ENCODE data around the gene COPE. TPM values are rescaled to one million over a fixed set of nuclear protein-coding genes. Genes with fewer than 3 reads are reported as not detected.

COPE gene
- total and polyA plus RNA-seq, 8 donors: 81.1 to 226 (median 103) TPM

DNA sequence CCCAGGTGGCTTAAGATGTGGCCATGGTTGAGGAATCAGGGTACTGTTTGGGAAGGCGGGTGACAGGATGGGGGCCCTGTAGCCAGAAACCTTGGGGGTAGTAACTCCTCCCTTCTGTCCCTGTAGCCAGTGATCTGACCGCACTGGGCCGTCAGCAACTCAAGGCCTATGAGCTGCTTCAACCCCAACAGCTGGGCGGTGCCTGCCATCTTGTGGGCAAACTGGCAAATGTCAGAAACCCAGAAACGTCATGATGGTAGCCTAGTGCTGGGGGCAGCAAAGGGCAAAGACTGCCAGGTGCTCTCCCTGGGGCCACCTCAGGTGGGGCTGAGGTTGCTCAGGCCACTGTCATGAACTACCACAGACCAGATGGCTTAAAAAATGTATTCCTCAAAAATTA lies 3.5 kb downstream of the COPE start:
- Histone ChIP-seq H3K4me1 (peaks cover 20 to 43% of the 10 kb centered on the region in 2 donors), H3K27me3 (no peaks in the 10 kb centered on the region), H3K27ac (no peak overlapping the region), H3K36me3 (peaks cover 0 to 60% of the 10 kb centered on the region in 2 donors), H3K4me3 (no peak overlapping the region), H3K9me3 (no peaks in the 10 kb centered on the region)
- intact Hi-C loops (cut with DNase I): no loop called here
- DNase-seq (no peak), ATAC-seq (no peak)
- TF ChIP-seq, protein P1, sequence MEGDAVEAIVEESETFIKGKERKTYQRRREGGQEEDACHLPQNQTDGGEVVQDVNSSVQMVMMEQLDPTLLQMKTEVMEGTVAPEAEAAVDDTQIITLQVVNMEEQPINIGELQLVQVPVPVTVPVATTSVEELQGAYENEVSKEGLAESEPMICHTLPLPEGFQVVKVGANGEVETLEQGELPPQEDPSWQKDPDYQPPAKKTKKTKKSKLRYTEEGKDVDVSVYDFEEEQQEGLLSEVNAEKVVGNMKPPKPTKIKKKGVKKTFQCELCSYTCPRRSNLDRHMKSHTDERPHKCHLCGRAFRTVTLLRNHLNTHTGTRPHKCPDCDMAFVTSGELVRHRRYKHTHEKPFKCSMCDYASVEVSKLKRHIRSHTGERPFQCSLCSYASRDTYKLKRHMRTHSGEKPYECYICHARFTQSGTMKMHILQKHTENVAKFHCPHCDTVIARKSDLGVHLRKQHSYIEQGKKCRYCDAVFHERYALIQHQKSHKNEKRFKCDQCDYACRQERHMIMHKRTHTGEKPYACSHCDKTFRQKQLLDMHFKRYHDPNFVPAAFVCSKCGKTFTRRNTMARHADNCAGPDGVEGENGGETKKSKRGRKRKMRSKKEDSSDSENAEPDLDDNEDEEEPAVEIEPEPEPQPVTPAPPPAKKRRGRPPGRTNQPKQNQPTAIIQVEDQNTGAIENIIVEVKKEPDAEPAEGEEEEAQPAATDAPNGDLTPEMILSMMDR (IDR thresholded peaks at IDR 0.05): no peak

DNA sequence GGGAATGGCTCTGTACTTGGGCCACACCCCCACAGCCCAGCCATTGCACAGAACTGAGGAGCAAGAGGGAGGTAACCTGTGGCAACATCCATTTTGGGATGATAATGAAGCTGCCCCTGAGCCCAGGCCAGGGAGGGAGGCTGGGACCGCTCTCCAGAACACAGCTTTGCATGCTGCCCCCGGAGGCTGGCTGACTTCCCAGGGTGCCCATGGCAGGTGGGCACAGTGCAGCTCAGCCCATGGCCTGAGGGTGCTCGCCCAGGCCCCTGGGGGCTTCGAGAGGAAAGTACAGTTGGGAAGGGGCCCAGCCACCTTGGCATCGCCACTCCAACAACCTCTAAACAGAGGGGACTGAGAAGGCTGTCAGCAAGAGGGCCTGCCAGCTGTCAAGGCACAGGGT lies 5.7 kb downstream of the COPE start:
- Histone ChIP-seq H3K4me3 (no peak overlapping the region), H3K27me3 (no peaks in the 10 kb centered on the region), H3K36me3 (peaks cover 0 to 81% of the 10 kb centered on the region in 2 donors), H3K27ac (no peak overlapping the region), H3K4me1 (peaks cover 10 to 30% of the 10 kb centered on the region in 2 donors), H3K9me3 (no peaks in the 10 kb centered on the region)
- ATAC-seq: no peak
- TF ChIP-seq, protein P1 (IDR thresholded peaks at IDR 0.05): no peak
- DNase-seq: no peak
- intact Hi-C loops (cut with DNase I): no loop called here

DNA sequence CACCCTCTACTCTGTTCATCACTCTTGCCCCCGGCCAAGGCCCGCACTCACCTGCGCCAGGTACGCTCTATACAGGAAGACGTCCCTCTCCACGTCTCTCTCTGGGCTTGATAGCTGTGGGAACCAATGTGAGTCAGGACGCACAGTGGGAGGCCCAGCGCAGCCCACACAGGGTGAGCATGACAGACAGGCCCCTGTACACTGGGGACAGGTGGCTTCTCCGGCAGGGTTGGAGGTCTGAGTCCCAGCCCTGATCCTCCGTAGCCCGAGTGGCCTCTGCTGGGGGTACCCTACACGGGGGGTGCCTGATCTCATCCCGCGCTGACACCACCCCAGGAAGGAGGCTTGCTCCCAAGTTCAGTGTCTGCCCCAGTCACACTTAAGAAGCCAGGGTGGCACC lies 6.3 kb downstream of the COPE start:
- Histone ChIP-seq H3K27ac (no peak overlapping the region), H3K4me3 (no peak overlapping the region), H3K4me1 (peaks cover 5 to 25% of the 10 kb centered on the region in 2 donors), H3K36me3 (peaks cover 0 to 87% of the 10 kb centered on the region in 2 donors), H3K9me3 (no peaks in the 10 kb centered on the region), H3K27me3 (no peaks in the 10 kb centered on the region)
- TF ChIP-seq, protein P1 (IDR thresholded peaks at IDR 0.05): no peak
- intact Hi-C loops (cut with DNase I): no loop called here
- ATAC-seq: no peak
- DNase-seq: no peak

DNA sequence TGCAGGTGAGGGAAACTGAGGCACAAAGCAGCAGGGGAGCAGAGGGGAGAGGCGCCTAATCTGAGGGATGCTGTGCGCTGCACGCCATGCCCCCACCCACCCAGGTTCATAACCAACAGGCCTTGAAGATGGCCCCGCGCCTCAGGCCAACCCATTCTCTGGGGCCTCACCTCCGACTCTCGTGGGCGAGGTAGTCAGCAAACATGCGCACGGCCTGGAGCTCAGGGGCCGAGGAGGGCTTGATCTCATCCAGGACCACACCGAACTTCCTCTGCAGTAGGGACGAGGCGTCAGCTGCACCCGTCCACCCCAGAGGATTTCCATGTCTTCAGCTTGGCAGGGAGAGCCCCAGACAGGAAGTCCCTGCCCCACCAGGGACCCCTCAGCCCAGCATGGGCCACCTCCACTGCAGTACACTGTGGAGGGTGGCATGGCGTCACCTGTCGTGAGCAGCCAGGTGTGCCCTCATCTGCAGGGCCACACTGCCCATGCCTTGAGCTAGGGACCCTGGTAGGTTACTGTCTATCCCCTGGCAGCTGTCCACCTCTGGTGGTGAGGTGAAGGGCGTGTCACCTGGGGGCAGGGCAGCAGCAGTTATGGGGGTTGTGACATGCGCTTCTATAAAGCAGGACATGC lies 8.3 kb downstream of the COPE start:
- intact Hi-C loops (cut with DNase I): no loop called here

DNA sequence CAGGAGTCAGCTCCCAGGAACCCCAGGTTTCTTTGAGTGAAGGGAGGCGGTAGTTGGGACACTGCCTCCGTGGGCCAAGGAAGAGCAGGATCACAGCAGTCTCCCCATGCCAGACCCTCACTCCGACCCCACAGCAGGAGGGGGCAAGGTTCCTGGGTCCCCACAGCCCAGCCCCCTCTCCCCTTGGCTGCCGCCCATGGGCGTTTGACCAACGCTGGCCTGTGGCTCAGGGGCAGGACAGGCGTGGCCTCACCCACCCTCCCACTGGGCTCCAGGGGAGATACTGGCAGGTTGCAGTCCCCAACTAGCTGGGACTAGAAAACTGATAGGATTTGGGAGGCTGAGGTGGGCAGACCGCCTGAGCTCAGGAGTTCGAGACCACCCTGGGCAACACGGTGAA lies 9.2 kb downstream of the COPE start:
- no peaks in the 10 kb centered on the region for H3K9me3 ChIP-seq
- intact Hi-C loops (cut with DNase I): no loop called here
- H3K4me3 ChIP-seq: no peak overlapping the region
- TF ChIP-seq, protein P1 (IDR thresholded peaks at IDR 0.05): no peak
- H3K27ac ChIP-seq: no peak overlapping the region
- H3K4me1 ChIP-seq: no peaks in the 10 kb centered on the region
- peaks cover 0 to 100% of the 10 kb centered on the region in 2 donors for H3K36me3 ChIP-seq
- H3K27me3 ChIP-seq: no peaks in the 10 kb centered on the region
- ATAC-seq (no peak), DNase-seq (no peak)

More for the DNA sequence above, 8.3 kb downstream of the COPE start:
- Histone ChIP-seq H3K27ac (no peak overlapping the region), H3K4me1 (peaks cover 0 to 6% of the 10 kb centered on the region in 2 donors), H3K4me3 (no peak overlapping the region), H3K9me3 (no peaks in the 10 kb centered on the region), H3K27me3 (no peaks in the 10 kb centered on the region), H3K36me3 (peaks cover 0 to 100% of the 10 kb centered on the region in 2 donors)
- ATAC-seq: no peak
- TF ChIP-seq, protein P1 (IDR thresholded peaks at IDR 0.05): no peak
- DNase-seq: no peak

All from left lung (tissue), 10 donors.